Thyroid gland (tissue), 4 donors: ENCODE measurements around the gene FSIP1. TPM values are rescaled to one million over a fixed set of nuclear protein-coding genes. Genes with fewer than 3 reads are reported as not detected.

Experiments
- DNase-seq, 2 donors: peaks; one replicate each; pipeline ENCODE4 v3.0.0-alpha.2; 2019
- H3K27ac ChIP-seq, 3 donors: fragments of 200-600 bp; sonication (generic); 1 replicate in 2 of 3; 2 replicates in 1 of 3; pipeline ENCODE4 v1.5.1; 2016 to 2019; ENCODE audit warnings: mild to moderate bottlenecking in 1 of 3, moderate library complexity in 1 of 3
- H3K27me3 ChIP-seq: fragments of 200-600 bp; sonication (generic); one replicate; pipeline ENCODE4 v1.5.1; 2019
- H3K36me3 ChIP-seq, 2 donors: fragments of 200-600 bp; sonication (generic); one replicate each; pipeline ENCODE4 v1.5.1; 2016 to 2019
- H3K4me1 ChIP-seq, 2 donors: fragments of 200-600 bp; sonication (generic); one replicate each; pipeline ENCODE4 v1.5.1; 2017 to 2019
- H3K4me3 ChIP-seq, 3 donors: fragments of 200-600 bp; sonication (generic); replicated peaks in 1 of 3; 1 replicate in 2 of 3; 2 replicates in 1 of 3; pipeline ENCODE4 v1.5.1; 2016; ENCODE audit warnings: mild to moderate bottlenecking in 1 of 3
- H3K9me3 ChIP-seq: fragments of 200-600 bp; sonication (generic); one replicate; pipeline ENCODE4 v1.5.1; 2017
- CTCF ChIP-seq, 6 experiments: fragments of 200-600 bp in 3 of 6; fragments of 450-650 bp in 3 of 6; sonication (generic) in 3 of 6; IDR thresholded peaks; one replicate each; pipeline ENCODE4 v1.5.1; 2016 to 2019; ENCODE audit warnings: antibody characterized with exemption in 6 of 6, mild to moderate bottlenecking in 2 of 6, inconsistent platforms in 1 of 6, moderate library complexity in 1 of 6
- POLR2A ChIP-seq, 2 donors: fragments of 450-650 bp; IDR thresholded peaks; one replicate each; pipeline ENCODE4 v1.6.1; 2017; ENCODE audit warnings: antibody characterized with exemption in 2 of 2, mild to moderate bottlenecking in 2 of 2, moderate library complexity in 1 of 2
- WGBS, 2 donors: methylation state at CpG; one replicate each; pipeline ENCODE4 v1.1.5; 2017; 5-methylcytosine and 5-hydroxymethylcytosine counted together
- intact Hi-C: fragments of 100-400 bp; cut with DNase I; formaldehyde crosslinking; loops from one replicate; pipeline ENCODE4 v1.15.1; 2023
- total RNA-seq, 4 donors: library from RNA; depleted of rRNA; stranded (reverse); fragments of >200 nt; gene quantifications; one replicate each; pipeline ENCODE4 v1.2.3, GENCODE V29; 2016

The FSIP1 gene
- total RNA-seq, 4 donors from 2014 or later, result 0.94 to 2.5 (median 1.5) TPM

GRCh38 chr15:39608185-39609139 lies 174.2 kb downstream of the FSIP1 start:
- TF ChIP-seq POLR2A (IDR thresholded peaks at IDR 0.05) (no peak), CTCF (IDR thresholded peaks at IDR 0.05) (no peak)
- Histone ChIP-seq H3K4me1 (no peaks in the 10 kb centered on the region), H3K27ac (no peak overlapping the region), H3K9me3 (no peaks in the 10 kb centered on the region), H3K27me3 (no peaks in the 10 kb centered on the region), H3K4me3 (no peak overlapping the region), H3K36me3 (no peaks in the 10 kb centered on the region)
- whole genome bisulfite sequencing, 2 donors, result 97% methylated on average over 2 of the region's 2 CpGs
- DNase-seq, result no peak
- intact Hi-C loops, result no loop called here

GRCh38 chr15:39605146-39605545 lies 177.5 kb downstream of the FSIP1 start:
- Histone ChIP-seq H3K36me3 (no peaks in the 10 kb centered on the region), H3K4me1 (no peaks in the 10 kb centered on the region), H3K27me3 (no peaks in the 10 kb centered on the region), H3K27ac (no peak overlapping the region), H3K4me3 (no peak overlapping the region), H3K9me3 (no peaks in the 10 kb centered on the region)
- WGBS, 2 donors, result 83 to 92% methylated on average over 1 of the region's 1 CpG
- TF ChIP-seq CTCF (IDR thresholded peaks at IDR 0.05), result no peak
- TF ChIP-seq POLR2A (IDR thresholded peaks at IDR 0.05), result no peak
- intact Hi-C loops, result no loop called here
- DNase-seq, result no peak

GRCh38 chr15:39602143-39602542 lies 180.5 kb downstream of the FSIP1 start:
- no peak for DNase-seq
- no peaks in the 10 kb centered on the region for H3K4me1 ChIP-seq
- no peaks in the 10 kb centered on the region for H3K27me3 ChIP-seq
- TF ChIP-seq POLR2A (IDR thresholded peaks at IDR 0.05) (no peak), CTCF (IDR thresholded peaks at IDR 0.05) (no peak)
- 83 to 89% methylated on average over 5 of the region's 5 CpGs for WGBS, 2 donors
- intact Hi-C loops, result no loop called here
- no peak overlapping the region for H3K4me3 ChIP-seq
- no peak overlapping the region for H3K27ac ChIP-seq
- no peaks in the 10 kb centered on the region for H3K36me3 ChIP-seq
- H3K9me3 ChIP-seq, result no peaks in the 10 kb centered on the region

- Histone ChIP-seq H3K27ac (no peak overlapping the region), H3K9me3 (no peaks in the 10 kb centered on the region), H3K4me3 (no peak overlapping the region), H3K4me1 (no peaks in the 10 kb centered on the region), H3K27me3 (no peaks in the 10 kb centered on the region), H3K36me3 (no peaks in the 10 kb centered on the region)
- DNase-seq, result no peak
- intact Hi-C loops, result no loop called here
- 92 to 94% methylated on average over 2 of the region's 2 CpGs for WGBS, 2 donors
- TF ChIP-seq POLR2A (IDR thresholded peaks at IDR 0.05) (no peak), CTCF (IDR thresholded peaks at IDR 0.05) (no peak)
Observed at GRCh38 chr15:39599871-39600270, 182.8 kb downstream of the FSIP1 start.
